Mammary epithelial cell (primary cell): Measurements from ENCODE around the gene PFKL.

Experiments
- CTCF ChIP-seq, 2 donors: IDR thresholded peaks in 1 of 2; conservative IDR thresholded peaks in 1 of 2; 2 replicates each; pipeline ENCODE4 v1.5.1; 2011 to 2012; ENCODE audit warnings: inconsistent platforms in 2 of 2, low read length in 2 of 2, mild to moderate bottlenecking in 2 of 2, control low read depth in 1 of 2, low read depth in 1 of 2; ENCODE audit not compliant: insufficient read depth in 1 of 2; ENCODE audit errors: extremely low read depth in 1 of 2
- EZH2 ChIP-seq: IDR thresholded peaks from 2 replicates; pipeline ENCODE4 v1.6.1; 2012; ENCODE audit warnings: low read length, inconsistent platforms, borderline replicate concordance

- TF ChIP-seq CTCF (conservative IDR thresholded peaks at IDR 0.05 in 1 of 2, IDR thresholded peaks at IDR 0.05 in 1 of 2; ENCODE audit: extremely low read depth in 1 of 2, insufficient read depth in 1 of 2, low read depth in 1 of 2, low read length in 2 of 2) (no peak), EZH2 (no peak)
These were observed 33.9 kb downstream of the PFKL start for GRCh38 chr21:44333509-44334328.
